Smooth muscle cell (in vitro differentiated cells): ENCODE data around the gene COLEC11. TPM values are rescaled to one million over a fixed set of nuclear protein-coding genes. Genes with fewer than 3 reads are reported as not detected.

Experiments
- DNase-seq: peaks from one replicate; lab custom pipeline; 2025; ENCODE audit not compliant: unreplicated experiment; lab: John Stamatoyannopoulos, UW
- H2AFZ ChIP-seq: fragments of 200-600 bp; sonication (generic); 2 replicates; pipeline ENCODE4 v1.6.0; 2016; ENCODE audit warnings: antibody characterized with exemption, low read depth, mild to moderate bottlenecking
- H3F3A ChIP-seq: fragments of 200-600 bp; sonication (generic); 2 replicates; pipeline ENCODE4 v1.6.0; 2017; ENCODE audit warnings: antibody characterized with exemption, low read depth
- H3K27ac ChIP-seq: fragments of 200-600 bp; sonication (generic); 2 replicates; pipeline ENCODE4 v1.5.1; 2016; ENCODE audit warnings: low read depth, mild to moderate bottlenecking
- H3K27me3 ChIP-seq: fragments of 200-600 bp; sonication (generic); 2 replicates; pipeline ENCODE4 v1.6.1; 2016; ENCODE audit warnings: low read depth, mild to moderate bottlenecking
- H3K36me3 ChIP-seq: fragments of 200-600 bp; sonication (generic); 2 replicates; pipeline ENCODE4 v1.5.1; 2016; ENCODE audit warnings: low read depth
- H3K4me1 ChIP-seq: fragments of 200-600 bp; sonication (generic); 2 replicates; pipeline ENCODE4 v1.5.1; 2016; ENCODE audit warnings: low read depth
- H3K4me2 ChIP-seq: fragments of 200-600 bp; sonication (generic); 2 replicates; pipeline ENCODE4 v1.6.0; 2016; ENCODE audit warnings: mild to moderate bottlenecking
- H3K4me3 ChIP-seq: fragments of 200-600 bp; sonication (generic); 2 replicates; pipeline ENCODE4 v1.5.1; 2016; ENCODE audit warnings: mild to moderate bottlenecking
- H3K79me2 ChIP-seq: fragments of 200-600 bp; sonication (generic); 2 replicates; pipeline ENCODE4 v1.6.0; 2016; ENCODE audit warnings: low read depth, mild to moderate bottlenecking
- H3K9ac ChIP-seq: fragments of 200-600 bp; sonication (generic); 2 replicates; pipeline ENCODE4 v1.6.0; 2016; ENCODE audit warnings: low read depth
- H3K9me3 ChIP-seq: fragments of 200-600 bp; sonication (generic); replicated peaks from 2 replicates; pipeline ENCODE4 v1.5.1; 2016; ENCODE audit warnings: low read depth
- H4K20me1 ChIP-seq: fragments of 200-600 bp; sonication (generic); 2 replicates; pipeline ENCODE4 v1.6.0; 2016; ENCODE audit warnings: low read depth
- CTCF ChIP-seq: fragments of 200-600 bp; sonication (generic); IDR thresholded peaks from 2 replicates; pipeline ENCODE4 v1.5.1; 2017; ENCODE audit warnings: borderline replicate concordance, mild to moderate bottlenecking, antibody characterized with exemption; ENCODE audit not compliant: insufficient read depth, poor library complexity, severe bottlenecking
- polyA plus RNA-seq: library from polyadenylated mRNA; unstranded; fragments of >200 nt; fragmentation: Nextera tagmentation; extraction: Ambion mirVana; gene quantifications from 2 replicates; pipeline ENCODE4 v1.2.1, GENCODE V29; 2016
- small RNA-seq: library from RNA; depleted of rRNA; stranded (forward); fragments of <200 nt; gene quantifications from one replicate; pipeline ENCODE3, GENCODE V24; 2014
- total RNA-seq: library from RNA; depleted of rRNA; stranded (reverse); fragments of >200 nt; gene quantifications from 2 replicates; pipeline ENCODE4 v1.2.3, GENCODE V29; 2014

Gene COLEC11
- total and polyA plus RNA-seq, 2 experiments from 2014 or later = 18.1 to 30.8 TPM

- H3K9me3 ChIP-seq = no peaks in the 10 kb centered on the region
- TF ChIP-seq CTCF = peak; percentile 18
- no peaks in the 10 kb centered on the region for H3K4me1 ChIP-seq
- H3K79me2 ChIP-seq = no peaks in the 10 kb centered on the region
- no peak for DNase-seq
- H3K9ac ChIP-seq = no peak overlapping the region
- no peaks in the 10 kb centered on the region for H3K36me3 ChIP-seq
- no peak overlapping the region for H2AFZ ChIP-seq
- H3F3A ChIP-seq = no peaks in the 10 kb centered on the region
- no peak overlapping the region for H3K4me2 ChIP-seq
- H3K27ac ChIP-seq = no peak overlapping the region
- no peaks in the 10 kb centered on the region for H3K27me3 ChIP-seq
- no peaks in the 10 kb centered on the region for H4K20me1 ChIP-seq
- H3K4me3 ChIP-seq = no peak overlapping the region
These were observed 97.5 kb downstream of the COLEC11 start for GRCh38 chr2:3692375-3692774.

Small RNA genes within 50 kb of the gene (small RNA-seq; reads per million reads assigned to genes)
- 0.87 reads per million, percentile 27 among the genes with 10 or more reads in this experiment for gene TMSB4XP2

Other genes with a start within 250 kb of the COLEC11 start
- 23.1 and 33.8 TPM in 2 replicates for gene EIPR1, start 217.3 kb upstream of the COLEC11 start, total RNA-seq
- gene EIPR1, start 217.3 kb upstream of the COLEC11 start, polyA plus RNA-seq = 18.5 and 25.0 TPM in 2 replicates
- gene TRAPPC12, start 215.4 kb upstream of the COLEC11 start, total RNA-seq = 26.0 and 60.5 TPM in 2 replicates
- 49.0 and 55.4 TPM in 2 replicates for gene TRAPPC12, start 215.4 kb upstream of the COLEC11 start, polyA plus RNA-seq
- 19.0 and 27.3 TPM in 2 replicates for gene ADI1, start 75.6 kb upstream of the COLEC11 start, total RNA-seq
- 30.9 and 35.0 TPM in 2 replicates for gene ADI1, start 75.6 kb upstream of the COLEC11 start, polyA plus RNA-seq
- gene RNASEH1, start 36.8 kb upstream of the COLEC11 start, total RNA-seq = 18.3 and 22.0 TPM in 2 replicates
- 32.7 and 39.2 TPM in 2 replicates for gene RNASEH1, start 36.8 kb upstream of the COLEC11 start, polyA plus RNA-seq
- gene RPS7, start 19.9 kb upstream of the COLEC11 start, total RNA-seq = 2,961 and 3,073 TPM in 2 replicates
- gene RPS7, start 19.9 kb upstream of the COLEC11 start, polyA plus RNA-seq = 458 and 471 TPM in 2 replicates
- gene ALLC, start 63.1 kb downstream of the COLEC11 start, total RNA-seq = not detected in 2 replicates
- gene ALLC, start 63.1 kb downstream of the COLEC11 start, polyA plus RNA-seq = not detected in 2 replicates
- not detected in 2 replicates for gene DCDC2C, start 108.5 kb downstream of the COLEC11 start, total RNA-seq
- gene DCDC2C, start 108.5 kb downstream of the COLEC11 start, polyA plus RNA-seq = not detected in 2 replicates